HL-60 (cell line): Measurements from ENCODE around the gene RNF187.

ENCODE experiments used
- GABPA ChIP-seq: IDR thresholded peaks from 2 replicates; pipeline ENCODE4 v1.6.1; 2012; ENCODE audit warnings: low read depth
- POLR2AphosphoS5 ChIP-seq: IDR thresholded peaks from 2 replicates; pipeline ENCODE4 v1.6.1; 2012; ENCODE audit warnings: low read depth
- SPI1 ChIP-seq: IDR thresholded peaks from 2 replicates; pipeline ENCODE4 v1.6.1; 2012; ENCODE audit warnings: low read depth, mild to moderate bottlenecking, borderline replicate concordance
- TF ChIP-seq, protein P1 (sequence below): IDR thresholded peaks from one replicate; pipeline ENCODE4 v1.5.1; 2011; ENCODE audit warnings: low read length, control low read depth, inconsistent platforms; ENCODE audit not compliant: insufficient read depth

DNA sequence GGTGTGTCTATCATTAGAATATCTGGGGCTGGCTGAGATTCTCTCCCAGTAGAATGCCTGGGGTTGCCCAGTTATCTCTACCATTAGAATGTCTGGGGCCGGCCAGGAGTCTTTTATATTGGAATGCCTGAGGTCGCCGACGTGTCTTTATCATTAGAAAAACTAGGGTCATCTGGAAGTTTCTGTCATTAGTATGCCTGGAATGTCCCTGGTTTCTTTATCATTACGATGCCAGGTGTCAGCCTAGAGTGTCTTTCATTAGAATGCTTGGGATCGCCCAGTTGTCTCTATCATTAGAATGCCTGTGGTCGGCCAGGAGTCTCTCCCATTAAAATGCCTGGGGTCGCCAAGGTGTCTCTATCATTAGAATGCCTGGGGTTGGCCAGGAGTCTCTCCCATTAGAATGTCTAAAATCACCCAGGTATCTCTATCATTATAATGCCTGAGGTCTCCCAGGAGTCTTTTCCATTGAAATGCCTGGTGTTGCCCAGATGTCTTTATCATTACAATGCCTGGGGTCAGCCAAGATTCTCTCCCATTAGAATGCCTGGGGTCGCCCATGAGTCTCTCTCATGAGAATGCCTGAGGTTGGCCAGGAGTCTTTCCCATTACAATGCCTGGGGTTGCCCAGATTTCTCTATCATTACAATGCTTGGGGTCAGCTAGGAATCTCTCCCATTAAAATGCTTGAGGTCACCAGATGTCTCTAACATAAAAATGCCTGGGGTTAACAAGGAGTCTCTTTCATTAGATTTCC, 53.2 kb downstream of the RNF187 start:
- TF ChIP-seq SPI1 (no peak), POLR2AphosphoS5 (no peak), GABPA (no peak)
- TF ChIP-seq, protein P1, sequence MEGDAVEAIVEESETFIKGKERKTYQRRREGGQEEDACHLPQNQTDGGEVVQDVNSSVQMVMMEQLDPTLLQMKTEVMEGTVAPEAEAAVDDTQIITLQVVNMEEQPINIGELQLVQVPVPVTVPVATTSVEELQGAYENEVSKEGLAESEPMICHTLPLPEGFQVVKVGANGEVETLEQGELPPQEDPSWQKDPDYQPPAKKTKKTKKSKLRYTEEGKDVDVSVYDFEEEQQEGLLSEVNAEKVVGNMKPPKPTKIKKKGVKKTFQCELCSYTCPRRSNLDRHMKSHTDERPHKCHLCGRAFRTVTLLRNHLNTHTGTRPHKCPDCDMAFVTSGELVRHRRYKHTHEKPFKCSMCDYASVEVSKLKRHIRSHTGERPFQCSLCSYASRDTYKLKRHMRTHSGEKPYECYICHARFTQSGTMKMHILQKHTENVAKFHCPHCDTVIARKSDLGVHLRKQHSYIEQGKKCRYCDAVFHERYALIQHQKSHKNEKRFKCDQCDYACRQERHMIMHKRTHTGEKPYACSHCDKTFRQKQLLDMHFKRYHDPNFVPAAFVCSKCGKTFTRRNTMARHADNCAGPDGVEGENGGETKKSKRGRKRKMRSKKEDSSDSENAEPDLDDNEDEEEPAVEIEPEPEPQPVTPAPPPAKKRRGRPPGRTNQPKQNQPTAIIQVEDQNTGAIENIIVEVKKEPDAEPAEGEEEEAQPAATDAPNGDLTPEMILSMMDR: no peak
